GM18517 (cell line): ENCODE results near the gene TIMM50.
"Not testable (repeated sequence)": the region's sequence is repeated elsewhere in the genome, so short reads cannot be mapped to it uniquely, and the experiment has no call there.

Experiments
- ATAC-seq: cut with Tn5 transposase; IDR thresholded peaks from one replicate; pipeline ENCODE4 v1.9.1; 2021; ENCODE audit warnings: mild to moderate bottlenecking, moderate library complexity; ENCODE audit not compliant: unreplicated experiment

Gene TIMM50

DNA sequence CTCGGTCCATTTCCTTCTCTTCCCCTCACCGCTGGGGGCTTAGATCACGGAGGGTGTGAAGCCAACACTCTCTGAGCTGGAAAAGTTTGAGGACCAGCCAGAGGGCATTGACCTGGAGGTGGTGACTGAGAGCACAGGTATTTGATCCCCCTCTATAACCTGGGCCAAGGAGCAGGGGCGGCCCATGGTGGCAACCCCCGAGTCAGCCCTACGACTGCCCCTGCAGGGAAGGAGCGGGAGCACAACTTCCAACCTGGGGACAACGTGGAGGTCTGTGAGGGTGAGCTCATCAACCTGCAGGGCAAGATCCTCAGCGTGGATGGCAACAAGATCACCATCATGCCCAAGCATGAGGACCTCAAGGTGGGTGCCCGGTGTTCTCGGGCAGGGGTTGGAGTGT, 11.6 kb upstream of the TIMM50 start:
- no peak for ATAC-seq

DNA sequence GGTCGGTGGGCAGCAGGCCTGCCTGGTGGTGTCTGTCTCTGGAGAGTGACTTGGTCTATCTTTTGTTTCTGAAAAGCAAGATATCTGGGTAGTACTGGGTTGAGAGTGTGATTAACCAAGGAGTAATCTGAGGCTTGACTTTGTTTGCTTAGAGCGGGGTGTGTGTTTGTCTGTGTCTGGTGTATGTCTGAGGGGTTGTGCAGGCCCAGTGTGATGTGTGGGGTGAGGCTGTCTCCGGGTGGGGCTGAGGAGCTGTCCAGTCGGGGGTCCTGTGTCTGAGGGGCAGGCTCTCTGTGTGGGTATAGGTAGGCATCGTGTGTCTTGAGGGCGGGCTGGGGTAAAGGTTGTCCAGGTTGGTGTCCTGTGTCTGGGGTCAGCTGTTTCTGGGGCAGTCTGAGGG, 11.1 kb upstream of the TIMM50 start:
- no peak for ATAC-seq

- ATAC-seq: no peak
These were observed 9.8 kb upstream of the TIMM50 start for GRCh38 chr19:39470724-39471339.

GRCh38 chr19:39471756-39472536, 8.7 kb upstream of the TIMM50 start:
- no peak for ATAC-seq

GRCh38 chr19:39472746-39473442, 7.7 kb upstream of the TIMM50 start:
- no peak for ATAC-seq

GRCh38 chr19:39473443-39473960, 7.1 kb upstream of the TIMM50 start:
- ATAC-seq: no peak

DNA sequence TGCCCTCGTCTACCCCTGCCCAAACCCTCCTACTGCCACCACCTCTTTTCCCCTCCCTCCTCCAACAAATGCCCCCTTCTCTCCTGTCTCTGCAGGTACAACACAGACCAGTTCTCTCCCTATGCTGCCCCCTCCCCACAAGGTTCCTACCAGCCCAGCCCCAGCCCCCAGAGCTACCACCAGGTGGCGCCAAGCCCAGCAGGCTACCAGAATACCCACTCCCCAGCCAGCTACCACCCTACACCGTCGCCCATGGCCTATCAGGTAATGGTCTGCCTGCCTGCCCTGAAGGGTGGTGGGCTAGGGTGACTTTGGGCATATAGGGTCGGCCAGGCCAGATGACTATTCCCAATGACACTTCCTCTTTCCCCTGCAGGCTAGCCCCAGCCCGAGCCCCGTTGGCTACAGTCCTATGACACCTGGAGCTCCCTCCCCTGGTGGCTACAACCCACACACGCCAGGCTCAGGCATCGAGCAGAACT, 6.5 kb upstream of the TIMM50 start:
- ATAC-seq: no peak

DNA sequence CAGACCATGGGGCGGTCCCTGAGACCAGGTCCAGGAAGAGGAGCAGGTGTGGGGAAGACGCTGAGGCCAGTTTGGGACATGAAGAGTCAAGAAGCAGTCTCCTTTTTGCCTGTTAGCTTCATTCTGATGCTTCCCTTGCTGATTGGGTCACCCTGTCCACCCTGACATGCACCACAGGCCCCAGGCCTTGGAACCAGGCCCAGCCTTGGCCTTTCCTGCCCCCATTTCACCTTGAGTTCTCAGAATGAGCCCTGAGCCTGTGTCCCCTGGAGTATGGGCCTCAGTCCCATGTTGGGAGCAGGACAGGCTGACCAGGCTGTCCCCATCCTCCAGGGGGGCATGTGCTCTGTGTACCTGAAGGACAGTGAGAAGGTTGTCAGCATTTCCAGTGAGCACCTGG, 4.9 kb upstream of the TIMM50 start:
- ATAC-seq: no peak

- ATAC-seq: not testable (repeated sequence)
These were observed 1.3 kb upstream of the TIMM50 start for GRCh38 chr19:39479319-39479801.

GRCh38 chr19:39479916-39480315, 722 bp upstream of the TIMM50 start:
- ATAC-seq: no peak

GRCh38 chr19:39481229-39481545, 549 bp downstream of the TIMM50 start:
- no peak for ATAC-seq

- ATAC-seq: no peak
These were observed 1.0 kb downstream of the TIMM50 start for GRCh38 chr19:39481676-39482075.

GRCh38 chr19:39483141-39483540, 2.5 kb downstream of the TIMM50 start:
- ATAC-seq: no peak

DNA sequence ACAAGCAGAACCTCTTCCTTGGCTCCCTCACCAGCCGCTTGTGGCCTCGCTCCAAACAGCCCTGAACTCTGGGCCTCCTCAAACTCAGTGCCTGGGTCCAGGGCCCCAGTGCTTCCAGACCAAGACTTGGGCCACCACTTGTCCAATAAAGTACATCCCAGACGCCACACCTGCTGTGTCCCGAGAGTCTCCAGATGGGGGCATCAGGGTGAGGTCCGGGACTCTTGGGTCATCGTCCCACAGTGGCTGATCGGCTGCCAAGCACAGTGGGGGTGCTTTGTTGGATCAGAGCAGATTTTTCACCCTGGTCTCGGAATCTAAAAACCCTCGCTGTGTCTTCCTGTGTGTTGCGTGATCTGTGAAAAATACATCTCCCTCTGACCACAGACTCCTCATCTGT, 9.1 kb downstream of the TIMM50 start:
- no peak for ATAC-seq

- ATAC-seq: no peak
These were observed 11.6 kb downstream of the TIMM50 start for GRCh38 chr19:39492225-39492624.

DNA sequence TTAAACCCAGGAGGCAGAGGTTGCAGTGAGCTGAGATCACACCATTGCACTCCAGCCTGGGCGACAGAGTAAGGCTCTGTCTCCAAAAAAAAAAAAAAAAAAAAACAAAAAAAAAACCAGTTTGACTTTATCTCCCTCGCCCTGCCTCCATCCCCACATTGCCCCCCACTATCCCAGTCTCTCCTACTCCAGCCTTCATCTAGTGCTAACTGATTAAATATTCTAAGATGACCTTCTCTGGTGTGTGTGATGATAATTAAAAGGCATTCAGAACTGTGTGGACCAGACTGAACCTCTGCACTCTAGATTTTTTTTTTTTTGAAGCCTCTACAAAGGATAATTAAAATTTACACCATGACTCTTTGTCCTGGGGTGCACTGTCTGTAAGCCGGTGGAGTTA, 12.2 kb downstream of the TIMM50 start:
- ATAC-seq: no peak

DNA sequence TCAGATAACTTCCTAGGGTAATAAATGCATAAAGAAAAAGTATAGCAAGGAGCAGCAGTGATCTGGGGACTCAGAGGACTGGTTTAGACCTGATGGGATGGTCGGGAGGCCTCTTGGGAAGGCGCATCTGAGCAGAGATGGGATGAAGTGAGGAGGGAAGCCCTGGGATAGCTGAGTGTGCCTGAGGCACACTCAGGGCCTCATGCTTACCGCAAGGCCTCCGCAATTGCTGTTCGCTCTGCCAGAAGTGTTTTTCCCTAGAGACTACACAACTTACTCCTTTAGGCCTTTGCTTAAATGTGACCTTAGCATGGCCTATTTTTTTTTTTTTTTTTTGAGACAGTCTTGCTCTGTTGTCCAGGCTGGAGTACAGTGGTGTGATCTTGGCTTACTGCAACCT, 14.0 kb downstream of the TIMM50 start:
- no peak for ATAC-seq

DNA sequence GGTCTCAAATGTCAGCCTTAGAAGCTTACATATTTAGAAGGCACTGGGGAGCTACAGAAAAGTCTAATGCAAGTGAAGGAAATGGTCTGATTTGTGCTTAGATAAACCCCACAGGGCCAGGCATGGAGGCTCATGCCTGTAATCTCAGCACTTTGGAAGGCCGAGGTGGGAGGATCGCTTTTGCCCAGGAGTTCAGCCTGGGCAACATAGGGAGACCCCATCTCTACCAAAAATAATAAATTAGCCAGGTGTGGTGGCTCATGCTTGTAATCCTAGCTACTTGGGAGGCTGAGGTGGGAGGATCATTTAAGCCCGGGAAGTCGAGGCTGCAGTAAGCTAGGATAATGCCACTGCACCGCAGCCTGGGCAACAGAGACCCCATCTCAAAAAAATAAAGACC, 15.4 kb downstream of the TIMM50 start:
- ATAC-seq: no peak

GRCh38 chr19:39497701-39497995, 17.0 kb downstream of the TIMM50 start:
- ATAC-seq: no peak

DNA sequence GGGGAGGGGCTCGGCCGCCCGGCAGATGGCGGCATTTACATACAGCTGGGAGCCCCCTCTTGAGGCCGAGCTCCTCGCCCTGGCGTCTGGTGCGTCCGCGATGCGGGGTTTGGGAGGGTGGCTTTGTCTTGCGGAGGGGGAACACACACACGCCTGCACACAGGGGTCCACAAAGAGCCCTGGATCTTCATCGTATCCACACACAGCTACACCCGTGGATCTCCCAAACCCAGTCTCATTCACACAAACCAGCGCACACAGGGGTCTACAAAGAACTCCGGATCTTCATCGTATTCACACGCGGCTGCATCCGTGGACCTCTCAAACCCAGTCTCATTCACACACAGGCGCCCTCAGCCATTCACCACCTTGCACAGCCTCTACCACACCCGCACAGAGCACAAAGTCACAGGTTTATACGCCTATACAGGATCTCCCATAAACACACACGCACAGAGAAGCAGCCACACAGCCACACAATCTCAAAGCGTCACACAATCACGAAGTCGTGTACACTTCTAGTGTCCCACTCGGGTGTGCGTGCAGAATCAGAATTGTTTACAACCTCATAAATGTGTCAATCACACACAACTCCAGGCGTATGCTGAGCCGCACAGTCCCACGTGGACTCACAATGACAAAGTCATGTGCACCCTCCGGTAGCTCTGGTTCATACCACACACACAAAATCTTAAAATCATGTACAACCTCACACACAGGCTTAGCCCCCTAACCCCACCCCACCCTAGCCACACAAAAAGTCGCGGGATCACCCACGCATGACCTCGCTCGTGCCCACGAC, 17.6 kb downstream of the TIMM50 start:
- no peak for ATAC-seq
